Fibroblast of pulmonary artery (primary cell): ENCODE results near the gene EPN1.

ENCODE experiments used
- DNase-seq: peaks from one replicate; pipeline ENCODE4 v3.0.0-alpha.2; 2010; ENCODE audit warnings: low read depth
- H3K4me3 ChIP-seq: replicated peaks from 2 replicates; pipeline ENCODE4 v1.5.1; 2011; ENCODE audit warnings: low read depth, mild to moderate bottlenecking, control low read depth, low read length, moderate library complexity
- TF ChIP-seq, protein P1 (sequence below): IDR thresholded peaks from 2 replicates; pipeline ENCODE4 v1.5.1; 2011; ENCODE audit warnings: mild to moderate bottlenecking, control low read depth, low read length, inconsistent platforms; ENCODE audit errors: missing control alignments

The EPN1 gene

DNA sequence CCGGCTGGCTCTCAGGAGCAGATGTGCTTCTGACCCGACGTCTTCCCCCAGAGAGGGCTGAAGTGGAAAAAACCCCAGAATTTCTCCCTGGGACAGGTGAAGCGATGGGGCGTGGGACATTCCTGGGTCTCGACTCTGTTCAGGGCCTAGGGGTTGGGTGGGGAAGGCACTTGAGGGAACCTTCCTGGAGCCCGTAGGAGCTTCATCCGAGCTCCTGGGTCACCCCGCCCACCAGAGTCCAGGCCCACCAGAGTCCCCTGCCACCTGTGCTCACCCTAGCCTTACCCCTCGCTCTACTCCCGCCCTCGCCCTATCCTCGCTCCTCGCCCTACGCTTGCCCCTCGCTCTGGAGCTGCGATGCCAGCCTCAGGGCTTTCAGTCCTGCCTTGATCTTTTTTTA lies 23.2 kb downstream of the EPN1 start:
- TF ChIP-seq, protein P1, sequence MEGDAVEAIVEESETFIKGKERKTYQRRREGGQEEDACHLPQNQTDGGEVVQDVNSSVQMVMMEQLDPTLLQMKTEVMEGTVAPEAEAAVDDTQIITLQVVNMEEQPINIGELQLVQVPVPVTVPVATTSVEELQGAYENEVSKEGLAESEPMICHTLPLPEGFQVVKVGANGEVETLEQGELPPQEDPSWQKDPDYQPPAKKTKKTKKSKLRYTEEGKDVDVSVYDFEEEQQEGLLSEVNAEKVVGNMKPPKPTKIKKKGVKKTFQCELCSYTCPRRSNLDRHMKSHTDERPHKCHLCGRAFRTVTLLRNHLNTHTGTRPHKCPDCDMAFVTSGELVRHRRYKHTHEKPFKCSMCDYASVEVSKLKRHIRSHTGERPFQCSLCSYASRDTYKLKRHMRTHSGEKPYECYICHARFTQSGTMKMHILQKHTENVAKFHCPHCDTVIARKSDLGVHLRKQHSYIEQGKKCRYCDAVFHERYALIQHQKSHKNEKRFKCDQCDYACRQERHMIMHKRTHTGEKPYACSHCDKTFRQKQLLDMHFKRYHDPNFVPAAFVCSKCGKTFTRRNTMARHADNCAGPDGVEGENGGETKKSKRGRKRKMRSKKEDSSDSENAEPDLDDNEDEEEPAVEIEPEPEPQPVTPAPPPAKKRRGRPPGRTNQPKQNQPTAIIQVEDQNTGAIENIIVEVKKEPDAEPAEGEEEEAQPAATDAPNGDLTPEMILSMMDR: no peak
- DNase-seq: no peak
- H3K4me3 ChIP-seq: no peak overlapping the region

DNA sequence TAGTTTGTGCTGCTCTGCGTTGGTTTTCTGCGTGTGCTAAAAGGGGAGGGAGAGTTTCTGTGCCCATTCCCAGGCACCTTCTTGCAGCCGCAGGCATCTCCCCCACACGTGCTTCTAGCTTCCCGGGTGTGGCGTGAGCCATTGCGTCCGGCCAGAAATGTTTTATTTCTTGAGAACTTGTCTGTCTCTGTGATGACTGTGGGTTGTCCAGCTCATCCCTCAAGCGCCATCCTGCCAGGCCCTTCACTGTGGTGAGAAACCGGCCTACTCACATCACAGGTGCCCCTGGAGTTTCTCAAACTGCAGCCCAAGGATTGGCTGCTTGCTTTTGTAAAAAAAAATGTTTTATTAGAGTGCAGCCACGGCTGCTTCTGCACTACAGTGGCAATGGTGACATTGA lies 24.2 kb downstream of the EPN1 start:
- no peak overlapping the region for H3K4me3 ChIP-seq
- TF ChIP-seq, protein P1: no peak
- no peak for DNase-seq

DNA sequence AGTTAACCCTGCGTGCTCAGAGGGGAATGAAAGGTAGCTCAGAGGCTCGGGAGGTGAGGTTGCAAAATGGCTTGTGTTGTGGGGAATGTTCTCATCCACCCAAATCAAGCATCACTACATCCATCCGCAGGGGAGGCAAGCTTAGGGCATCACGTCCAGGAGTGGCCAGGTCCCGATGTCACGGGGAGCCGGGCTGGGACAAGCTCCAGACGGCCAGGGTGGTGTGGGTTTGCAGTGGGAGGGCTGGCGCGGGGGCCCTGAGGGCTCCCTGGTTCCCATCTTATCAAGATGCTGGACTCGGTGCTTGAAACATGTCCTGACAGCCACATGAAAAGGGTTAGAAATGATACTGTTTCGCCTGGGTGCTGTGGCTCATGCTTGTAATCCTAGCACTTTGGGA lies 25.8 kb downstream of the EPN1 start:
- DNase-seq: no peak
- H3K4me3 ChIP-seq: no peak overlapping the region
- TF ChIP-seq, protein P1: no peak

DNA sequence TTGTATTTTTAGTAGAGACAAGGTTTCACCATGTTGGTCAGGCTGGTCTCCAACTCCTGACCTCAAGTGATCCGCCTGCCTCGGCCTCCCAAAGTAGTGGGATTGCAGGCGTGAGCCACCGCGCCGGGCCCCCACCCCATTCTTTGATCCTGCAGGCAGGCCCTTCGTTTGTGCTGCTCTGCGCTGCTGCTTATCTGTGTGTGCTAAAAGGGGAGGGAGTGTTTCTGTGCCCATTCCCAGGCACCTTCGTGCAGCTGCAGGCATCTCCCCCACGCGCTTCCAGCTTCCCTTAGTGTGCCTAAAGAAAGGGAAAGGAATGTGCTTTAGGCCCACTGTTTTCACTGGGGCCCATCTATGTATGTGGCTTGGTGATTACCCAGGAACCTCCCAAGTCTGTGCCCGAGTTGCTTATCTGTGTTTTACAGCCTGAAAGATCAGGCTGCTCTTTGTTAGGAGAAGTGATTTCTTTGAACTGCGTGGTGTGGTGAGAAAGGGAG lies 27.2 kb downstream of the EPN1 start:
- H3K4me3 ChIP-seq: no peak overlapping the region
- TF ChIP-seq, protein P1: no peak
- DNase-seq: peak; percentile 66

DNA sequence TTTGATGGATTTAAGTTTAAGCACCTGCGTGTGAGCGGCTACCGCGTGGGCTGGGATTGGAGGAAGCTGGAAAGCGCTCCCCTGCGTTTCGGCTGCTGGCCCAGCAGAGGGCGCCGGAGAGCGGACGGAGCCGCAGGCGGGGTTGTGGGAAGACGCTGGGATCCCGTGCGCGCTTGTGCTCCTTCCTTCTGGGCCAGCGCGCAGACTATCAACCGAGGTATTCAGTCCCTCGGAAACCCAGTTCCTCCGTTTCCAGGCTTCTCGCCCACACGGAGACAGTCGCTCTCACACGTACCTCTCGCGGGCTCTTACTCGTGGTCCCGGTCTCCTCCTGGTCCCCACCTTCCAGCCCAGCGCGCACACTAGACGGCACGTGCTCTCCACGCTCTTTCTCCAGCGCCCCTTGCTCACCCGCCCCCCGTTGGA lies 28.8 kb downstream of the EPN1 start:
- no peak overlapping the region for H3K4me3 ChIP-seq
- DNase-seq: peak; percentile 27
- TF ChIP-seq, protein P1: peak; percentile 57

DNA sequence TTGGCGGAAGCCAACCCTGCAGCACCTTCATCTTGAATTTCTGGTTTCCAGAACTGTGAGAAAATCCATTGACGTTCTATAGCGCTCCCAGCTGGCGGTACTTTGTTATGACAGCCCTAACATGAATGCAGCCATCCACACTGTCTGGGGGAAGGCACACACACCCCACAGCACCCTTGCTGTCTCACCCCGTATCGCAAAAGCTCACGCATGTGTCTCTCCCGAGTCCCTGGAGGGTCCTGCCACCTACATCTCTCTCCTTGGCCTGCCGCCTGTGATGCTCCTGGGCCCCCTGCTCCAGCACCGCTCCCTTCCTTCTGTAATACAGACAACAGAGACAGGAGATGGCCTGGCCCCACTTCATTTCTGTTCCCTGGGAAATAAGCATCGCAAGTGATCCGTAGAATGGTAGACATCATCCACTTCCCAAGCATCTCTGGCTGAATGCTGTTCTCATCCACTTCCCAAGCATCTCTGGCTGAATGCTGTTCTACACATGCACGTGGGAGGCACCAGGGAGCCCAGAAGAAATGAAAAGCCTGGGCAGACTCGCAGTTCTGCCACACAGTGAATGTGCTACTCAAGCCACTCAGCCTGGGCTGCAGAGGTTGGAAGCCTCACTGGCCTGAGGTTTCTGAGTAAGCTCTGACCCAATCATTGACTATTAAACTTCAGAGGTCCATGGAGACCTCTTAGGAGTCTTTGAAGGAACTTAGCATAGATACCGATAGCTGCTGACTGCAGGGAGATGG lies 29.6 kb downstream of the EPN1 start:
- TF ChIP-seq, protein P1: no peak
- no peak overlapping the region for H3K4me3 ChIP-seq
- DNase-seq: no peak

DNA sequence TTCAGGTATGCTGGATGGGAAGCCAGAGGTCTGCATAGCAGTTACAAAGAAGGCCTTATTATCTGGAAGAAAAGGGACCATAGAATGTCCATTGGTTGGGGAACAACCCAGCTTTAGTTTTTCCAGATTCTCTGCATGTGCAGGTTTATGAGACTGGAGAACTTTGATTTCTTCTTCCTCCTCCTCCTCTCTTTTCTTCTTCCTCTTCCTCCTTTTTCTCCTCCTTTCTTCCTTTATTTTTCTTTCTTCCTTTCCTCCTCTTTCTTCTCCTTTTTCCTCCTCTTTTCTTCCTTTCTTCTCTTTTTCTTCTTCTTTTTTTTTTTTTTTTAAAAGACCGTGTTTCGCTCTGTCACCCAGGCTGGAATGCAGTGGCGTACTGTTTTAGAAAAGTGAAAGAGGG lies 30.9 kb downstream of the EPN1 start:
- TF ChIP-seq, protein P1: no peak
- no peak for DNase-seq
- no peak overlapping the region for H3K4me3 ChIP-seq
